Ishikawa (cell line): ENCODE data around the gene NEK11.

ENCODE experiments used
- EGR1 ChIP-seq: IDR thresholded peaks from 2 replicates; pipeline ENCODE4 v1.6.1; 2012
- EP300 ChIP-seq: IDR thresholded peaks from 2 replicates; pipeline ENCODE4 v1.6.1; 2012; ENCODE audit warnings: borderline replicate concordance
- FOXM1 ChIP-seq: IDR thresholded peaks from 2 replicates; pipeline ENCODE4 v1.6.1; 2012; ENCODE audit warnings: low read depth, borderline replicate concordance
- RAD21 ChIP-seq: IDR thresholded peaks from 2 replicates; pipeline ENCODE4 v1.6.1; 2012; ENCODE audit warnings: low read depth
- REST ChIP-seq: IDR thresholded peaks from 2 replicates; pipeline ENCODE4 v1.6.1; 2012; ENCODE audit warnings: low read depth, mild to moderate bottlenecking
- TEAD4 ChIP-seq: IDR thresholded peaks from 2 replicates; pipeline ENCODE4 v1.6.1; 2012
- USF1 ChIP-seq: IDR thresholded peaks from 2 replicates; pipeline ENCODE4 v1.6.1; 2012
- YY1 ChIP-seq: IDR thresholded peaks from 2 replicates; pipeline ENCODE4 v1.6.1; 2012; ENCODE audit warnings: low read depth

GRCh38 chr3:131374741-131375140 lies 348.1 kb downstream of the NEK11 start:
- TF ChIP-seq RAD21 (no peak), FOXM1 (no peak), REST (no peak), EGR1 (no peak), YY1 (no peak), TEAD4 (no peak), USF1 (no peak), EP300 (no peak)
